Measurements from ENCODE around the gene DLGAP4.

- TF ChIP-seq EZH2phosphoT487 (IDR thresholded peaks at IDR 0.05; ENCODE audit: insufficient read depth, low read depth) (no peak), EZH2 (IDR thresholded peaks at IDR 0.05; ENCODE audit: insufficient read depth, poor library complexity, severe bottlenecking) (no peak)
Observed at GRCh38 chr20:36310215-36310981, 4.3 kb downstream of the DLGAP4 start.
